IPS DF 19.7 (cell line): Measurements from ENCODE around the gene CSF2RB.

Experiments
- DNase-seq: peaks from one replicate; pipeline ENCODE4 v3.0.0-alpha.2; 2013; ENCODE audit warnings: low read depth, low spot score

Gene CSF2RB

DNA sequence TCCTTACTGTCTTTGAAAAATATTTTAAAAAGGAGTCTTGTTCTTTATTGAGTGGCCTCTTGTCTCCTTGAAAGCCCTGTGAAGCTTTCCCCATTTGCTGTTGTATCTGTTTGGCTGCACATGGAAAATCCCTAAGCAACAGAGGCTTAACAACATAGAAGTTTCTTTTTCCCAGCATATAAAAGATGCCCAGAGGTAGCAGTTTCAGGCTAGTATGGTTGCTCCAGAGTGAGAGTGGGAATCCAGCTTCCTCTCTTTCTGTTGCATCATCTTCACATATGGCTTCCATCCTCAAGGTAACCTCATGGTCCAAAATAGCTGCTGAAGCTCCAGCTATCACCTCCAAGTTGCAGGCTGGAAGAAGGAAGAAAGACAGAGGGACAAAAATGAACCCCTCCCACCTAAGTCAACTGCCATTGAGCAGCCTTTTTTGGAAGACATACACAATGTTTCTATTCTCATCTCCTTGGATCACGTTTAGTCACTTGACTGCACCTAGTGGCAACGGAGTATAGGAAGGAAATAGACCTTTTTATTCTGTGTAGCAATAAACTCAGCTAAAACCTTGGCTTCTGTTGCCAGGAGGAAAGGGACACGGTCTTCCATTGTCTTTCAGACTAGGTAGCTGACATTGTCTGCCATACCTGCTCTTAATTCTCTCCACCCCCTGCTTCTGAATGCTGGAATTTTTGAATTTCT, 5.3 kb downstream of the CSF2RB start:
- DNase-seq = no peak

- DNase-seq = no peak
Measured at GRCh38 chr22:36921309-36922104, 8.1 kb downstream of the CSF2RB start.

- DNase-seq = no peak
Measured at GRCh38 chr22:36922105-36922608, 8.7 kb downstream of the CSF2RB start.

GRCh38 chr22:36922711-36923110, 9.3 kb downstream of the CSF2RB start:
- DNase-seq = no peak

DNA sequence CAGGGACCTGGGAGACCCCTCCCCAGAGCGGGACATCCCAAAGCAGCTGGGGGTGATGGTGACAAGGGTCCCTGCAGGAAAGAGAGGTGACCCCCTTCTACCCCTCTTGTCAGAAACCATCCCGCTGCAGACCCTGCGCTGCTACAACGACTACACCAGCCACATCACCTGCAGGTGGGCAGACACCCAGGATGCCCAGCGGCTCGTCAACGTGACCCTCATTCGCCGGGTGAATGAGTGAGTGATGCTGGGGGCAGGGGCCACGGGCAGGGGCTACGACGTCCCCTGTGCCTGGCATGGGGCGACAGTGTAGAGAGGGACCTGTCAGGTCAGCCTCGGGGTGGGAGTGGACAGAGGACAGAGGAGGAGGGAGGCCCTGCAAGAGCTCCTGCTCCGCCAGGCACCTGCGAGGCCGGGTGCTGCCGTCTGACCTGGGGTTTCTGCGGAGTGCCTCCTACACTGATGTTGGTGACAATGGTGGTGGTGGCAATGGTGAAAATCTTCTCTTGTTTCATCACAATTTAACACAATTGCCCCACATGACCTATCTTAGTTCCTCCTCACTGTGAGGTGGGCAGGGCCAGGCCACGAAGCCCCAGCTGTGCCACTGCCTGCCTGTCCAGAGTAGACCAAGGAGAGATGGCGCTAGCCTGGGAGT, 9.8 kb downstream of the CSF2RB start:
- no peak for DNase-seq

DNA sequence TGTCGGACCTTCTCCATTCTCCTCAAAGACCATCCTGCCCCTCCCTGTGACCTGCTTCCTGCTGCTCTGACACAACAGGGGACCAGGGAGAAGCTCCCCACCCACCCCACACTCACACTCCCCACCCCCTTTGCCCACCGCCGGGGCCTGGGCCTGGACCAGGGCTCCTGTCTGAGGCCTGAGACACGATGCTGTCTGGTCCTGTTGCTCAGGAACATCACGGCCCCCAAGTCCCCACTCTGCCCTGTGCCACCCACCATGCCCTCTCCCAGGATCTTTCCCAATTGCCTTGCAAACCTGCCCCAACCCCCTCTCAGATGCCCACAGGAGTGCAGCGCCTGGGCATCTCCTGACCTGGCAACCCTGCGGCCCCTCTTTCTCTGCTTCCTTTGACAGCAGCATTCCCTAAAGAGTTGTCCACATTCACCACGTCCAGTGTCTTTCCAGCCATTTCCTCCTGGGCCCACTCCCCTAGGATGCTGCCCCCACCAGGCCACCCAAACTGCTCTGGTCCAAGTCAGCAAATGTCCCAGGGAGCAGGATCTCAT, 10.8 kb downstream of the CSF2RB start:
- no peak for DNase-seq

- DNase-seq = no peak
Measured at GRCh38 chr22:36925388-36926290, 12.2 kb downstream of the CSF2RB start.

GRCh38 chr22:36926309-36926708, 12.9 kb downstream of the CSF2RB start:
- no peak for DNase-seq

GRCh38 chr22:36926721-36927435, 13.4 kb downstream of the CSF2RB start:
- no peak for DNase-seq

DNA sequence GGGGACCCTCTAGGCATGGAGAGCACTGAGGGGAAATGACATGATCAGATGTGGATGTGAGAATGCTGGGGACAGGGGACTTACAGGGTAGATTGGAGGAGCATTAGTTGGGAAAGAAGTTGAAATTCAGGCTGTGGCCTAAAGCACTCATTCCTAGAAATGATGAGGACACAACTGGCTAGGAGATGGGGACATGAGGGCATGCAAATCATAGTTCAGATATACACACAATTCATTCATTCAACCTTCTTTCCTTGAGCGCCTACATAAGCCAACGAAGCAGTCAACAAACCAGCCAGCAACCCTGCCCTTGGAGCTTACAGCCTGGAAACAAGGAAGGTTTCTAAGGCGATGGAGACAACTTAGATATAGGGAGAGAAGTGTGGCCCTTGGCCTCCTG, 14.2 kb downstream of the CSF2RB start:
- no peak for DNase-seq

DNA sequence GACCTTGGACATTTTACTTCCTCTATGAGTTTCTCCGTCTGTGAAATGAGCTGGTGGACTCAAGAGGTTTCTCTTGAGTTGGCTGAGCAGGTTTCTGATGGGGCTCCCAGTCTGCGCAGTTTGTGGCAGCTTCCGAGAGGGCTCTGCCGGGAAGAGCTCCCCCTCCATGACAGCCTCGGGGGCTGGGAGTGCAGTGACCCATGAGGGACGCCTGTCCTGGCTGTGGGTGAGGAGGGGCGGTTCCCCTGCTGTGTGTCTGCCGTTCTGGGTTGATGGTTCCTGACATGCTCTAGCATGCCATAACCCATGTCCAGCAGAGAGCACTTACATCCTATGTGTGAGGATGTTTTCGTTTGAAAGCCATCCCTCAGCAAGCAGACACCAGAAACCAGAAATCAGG, 14.8 kb downstream of the CSF2RB start:
- no peak for DNase-seq

- no peak for DNase-seq
Measured at GRCh38 chr22:36928786-36929535, 15.5 kb downstream of the CSF2RB start.

GRCh38 chr22:36929621-36930020, 16.2 kb downstream of the CSF2RB start:
- no peak for DNase-seq

DNA sequence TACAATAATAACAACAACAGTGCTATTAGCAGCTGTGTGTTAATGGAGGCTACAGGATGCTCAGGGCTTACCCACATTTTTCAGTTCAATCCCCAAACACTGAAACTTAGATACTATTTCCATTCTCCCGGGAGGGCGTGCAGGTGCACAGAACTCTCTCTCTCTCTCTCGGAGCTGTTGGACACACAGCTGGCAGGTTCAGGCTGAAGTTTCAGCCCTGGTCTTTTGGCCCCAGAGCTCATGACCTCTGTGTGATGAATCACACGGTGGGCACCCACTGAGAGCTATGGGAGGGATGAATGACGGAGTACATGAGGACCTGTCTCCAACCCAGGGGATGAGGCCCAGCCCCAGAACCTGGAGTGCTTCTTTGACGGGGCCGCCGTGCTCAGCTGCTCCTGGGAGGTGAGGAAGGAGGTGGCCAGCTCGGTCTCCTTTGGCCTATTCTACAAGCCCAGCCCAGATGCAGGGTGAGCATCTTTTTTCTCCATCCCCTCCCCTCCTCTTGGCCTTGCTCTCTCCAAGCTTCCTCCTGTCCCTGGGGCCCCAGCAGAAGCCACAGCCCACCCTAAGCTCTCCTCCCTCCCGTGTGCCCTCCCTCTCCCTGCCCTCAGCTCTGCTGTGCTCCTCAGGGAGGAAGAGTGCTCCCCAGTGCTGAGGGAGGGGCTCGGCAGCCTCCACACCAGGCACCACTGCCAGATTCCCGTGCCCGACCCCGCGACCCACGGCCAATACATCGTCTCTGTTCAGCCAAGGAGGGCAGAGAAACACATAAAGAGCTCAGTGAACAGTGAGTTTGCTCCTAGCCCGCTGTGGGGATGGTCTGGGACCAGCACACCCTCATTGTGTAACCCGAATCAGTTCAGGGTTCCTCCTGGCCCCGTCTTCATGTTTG, 16.9 kb downstream of the CSF2RB start:
- no peak for DNase-seq

DNA sequence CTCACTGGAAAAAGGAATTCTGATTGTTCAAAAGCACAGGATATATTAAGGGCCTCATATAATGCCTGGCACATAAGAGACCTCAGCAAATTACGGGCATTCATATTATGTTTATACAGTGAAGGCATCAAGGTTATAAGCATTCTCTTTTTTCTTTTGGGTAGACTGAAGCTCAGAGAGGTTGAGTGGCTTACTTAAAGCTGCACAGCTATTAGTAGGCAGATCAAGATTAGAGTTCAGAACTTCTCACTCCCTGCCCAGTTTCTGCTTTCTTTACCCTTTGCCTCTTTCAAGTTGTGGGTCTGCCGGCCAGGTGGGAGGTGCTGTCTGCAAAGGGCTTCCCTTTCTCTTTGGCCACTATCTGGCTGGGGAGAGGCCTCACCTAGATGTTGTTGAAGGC, 18.0 kb downstream of the CSF2RB start:
- no peak for DNase-seq

GRCh38 chr22:36933629-36934417, 20.4 kb downstream of the CSF2RB start:
- no peak for DNase-seq

DNA sequence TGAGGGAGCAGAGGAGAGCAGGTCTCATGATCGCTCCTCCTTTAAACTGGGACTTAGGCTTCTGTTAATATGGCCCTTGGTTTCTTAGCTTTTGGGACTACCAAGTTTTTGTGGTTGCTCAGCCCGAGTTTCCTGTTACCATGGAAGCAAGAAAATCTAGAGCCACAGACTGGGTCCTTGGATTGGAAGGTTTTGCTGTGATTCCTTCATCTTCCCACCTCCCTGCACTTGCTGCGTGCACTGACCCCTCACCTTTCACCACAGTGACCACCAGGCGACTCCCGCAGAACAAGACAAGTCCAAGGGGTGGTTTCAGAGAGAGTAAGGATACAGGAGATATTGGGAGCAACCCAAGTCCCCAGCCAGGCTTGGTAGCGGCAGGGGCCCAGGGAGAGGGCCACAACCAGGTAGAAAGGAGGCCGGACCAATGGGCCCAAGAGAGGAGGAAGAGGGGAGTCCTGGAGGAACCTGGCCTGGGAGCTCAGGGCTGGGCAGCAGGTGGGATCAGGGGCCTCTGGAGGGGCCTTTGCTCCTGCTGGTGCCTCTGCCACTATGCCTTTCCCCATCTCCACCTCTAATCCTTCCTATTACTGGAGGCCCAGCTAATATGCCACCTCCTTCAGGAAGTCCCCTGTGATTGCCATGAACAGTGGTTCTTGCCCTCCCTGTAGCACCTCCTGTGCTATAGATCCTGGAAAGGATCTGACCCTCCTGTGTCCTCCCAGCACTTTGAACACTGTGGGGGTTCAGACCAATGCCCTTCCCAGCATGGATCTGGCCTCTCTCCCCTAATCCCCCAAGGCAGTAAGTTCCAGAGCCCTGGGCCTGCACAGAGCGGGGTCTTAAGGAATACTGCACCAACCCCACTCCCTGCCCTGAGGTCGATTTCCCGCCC, 21.2 kb downstream of the CSF2RB start:
- no peak for DNase-seq
